Heart right ventricle (tissue), 16 donors: Measurements from ENCODE around the gene TOMM6. TPM values are rescaled to one million over a fixed set of nuclear protein-coding genes. Genes with fewer than 3 reads are reported as not detected.
A peak's percentile ranks its signal among the peaks of the same experiment; 100 is the strongest.

ENCODE experiments used
- ATAC-seq, 8 donors: fragments of 200-7000 bp; cut with Tn5 transposase; one replicate each; pipeline ENCODE4 v1.9.1; 2020; ENCODE audit warnings: mild to moderate bottlenecking in 8 of 8, moderate library complexity in 8 of 8, moderate number of reproducible peaks in 1 of 8
- DNase-seq, 2 donors: peaks; one replicate each; pipeline ENCODE4 v3.0.0-alpha.2; 2020
- H3K27ac ChIP-seq, 10 donors: fragments of 200-600 bp; sonication (generic) in 2 of 10; one replicate each; pipeline versions ENCODE4 v1.5.0 to v1.8.0; 2020 to 2022; ENCODE audit warnings: mild to moderate bottlenecking in 3 of 10
- H3K27me3 ChIP-seq, 7 donors: fragments of 200-600 bp; one replicate each; pipeline ENCODE4 v1.8.0; 2021 to 2022; ENCODE audit warnings: mild to moderate bottlenecking in 2 of 7
- H3K36me3 ChIP-seq, 9 donors: fragments of 200-600 bp; sonication (generic) in 1 of 9; one replicate each; pipeline versions ENCODE4 v1.5.0 to v1.8.0; 2020 to 2022; ENCODE audit warnings: mild to moderate bottlenecking in 2 of 9
- H3K4me1 ChIP-seq, 9 donors: fragments of 200-600 bp; sonication (generic) in 1 of 9; one replicate each; pipeline versions ENCODE4 v1.5.0 to v1.8.0; 2020 to 2022; ENCODE audit warnings: mild to moderate bottlenecking in 4 of 9
- H3K4me3 ChIP-seq, 10 donors: fragments of 200-600 bp; sonication (generic) in 2 of 10; one replicate each; pipeline versions ENCODE4 v1.5.0 to v1.8.0; 2020 to 2022; ENCODE audit warnings: mild to moderate bottlenecking in 7 of 10, moderate library complexity in 2 of 10
- H3K9me3 ChIP-seq, 11 donors: fragments of 200-600 bp in 10 of 11; sonication (generic) in 2 of 11; one replicate each; pipeline versions ENCODE4 v1.5.0 to v1.8.0; 2013 to 2022; ENCODE audit warnings: mild to moderate bottlenecking in 2 of 11, control low read depth in 1 of 11, moderate library complexity in 1 of 11
- WGBS, 2 donors: extraction: QIAGEN DNeasy Blood & Tissue Kit; methylation state at CpG; one replicate each; pipeline ENCODE4 v1.1.7; 2013; ENCODE audit warnings: inconsistent platforms in 1 of 2; 5-methylcytosine and 5-hydroxymethylcytosine counted together
- intact Hi-C, 10 donors: fragments of 100-400 bp; cut with DNase I; formaldehyde crosslinking; loops; one replicate each; pipeline versions ENCODE4 v1.11.1 to v1.14.2; 2022
- long read RNA-seq, 3 donors: library from polyadenylated mRNA; unstranded; transcript quantifications; one replicate each; pipeline ENCODE4 v2.0.0, GENCODE V29; 2020 to 2021
- polyA plus RNA-seq, 2 donors: library from polyadenylated mRNA; stranded (reverse); fragments of 200-250 nt; gene quantifications; one replicate each; pipeline ENCODE4 v1.2.3, GENCODE V29; 2013
- total RNA-seq, 10 donors: library from RNA; stranded (reverse); fragmentation: NEBNext Ultra II Directional in 3 of 10; extraction: Animal tissue kit (Norgen Biotek cat#: 25700) in 3 of 10; gene quantifications; one replicate each; pipeline versions ENCODE4 v1.2.1 to v1.2.4, GENCODE V29; 2021 to 2023
- TF ChIP-seq, protein P1 (sequence below), 9 donors: fragments of 200-600 bp; sonication (generic) in 2 of 9; IDR thresholded peaks; one replicate each; pipeline versions ENCODE4 v1.5.0 to v1.8.0; 2021 to 2022; ENCODE audit warnings: antibody characterized with exemption in 9 of 9, mild to moderate bottlenecking in 5 of 9, moderate library complexity in 1 of 9
- donor health status: Arrhythmogenic right ventricular cardiomyopathy.
- donor health status: ischemic (EF 13 %, LVEDD 7.1; RV severe dilation, severe dysfunction).
- donor health status: healthy with polysubstance abuse.
- donor health status: DM: no; HTN: yes; CAD: no.
- donor health status: DM: no; HTN: no; CAD: no.
- donor health status: ischemic (EF 25% LVEDD 6.9; RV normal size, moderate dysfunction).
- donor health status: ischemic (EF 25% LVEDD 5.7; RV mildly dilated, moderate dysfunction).
- donor health status: healthy.
- donor health status: DM: yes; HTN: yes; CAD: no.
- donor health status: Ischemic cardiomyopathy.
- donor health status: ischemic (EF 35%, LVEDD 5.7; RV mildly dilated, moderate dysfunction).
- donor health status: nonischemic (EF 11% LVEDD 7.7; RV severe dilation, severe dysfunction).
- donor health status: DM: yes; HTN: yes; CAD: no.
- donor health status: PGD.
- donor health status: ischemic (EF 29% LVEDD 5.4; RV normal size, mild dysfunction).
- donor health status: nonischemic (EF 23%, LVEDD 6.1; RV moderate dilation, normal function).

The TOMM6 gene
- total RNA-seq: 100 to 1,000 TPM; 156 to 210 (median 186) TPM
- polyA plus RNA-seq: 100 to 1,000 TPM; 135 to 291 TPM
- long read RNA-seq, donor 1, transcript TOMM6-201 (3 exons, 595 nt): major isoform, 21 of 33 reads
- long read RNA-seq, donor 1, transcript TOMM6-202 (3 exons, 637 nt): minor isoform, 11 of 33 reads
- long read RNA-seq, donor 1, partial matches to known transcripts: 0 of 33 reads
- long read RNA-seq, donor 1, other reads (novel, unspliced or antisense): 1 of 33 reads
- long read RNA-seq, donor 2, transcript TOMM6-202 (3 exons, 637 nt): minor isoform, 10 of 34 reads
- long read RNA-seq, donor 2, transcript TOMM6-201 (3 exons, 595 nt): major isoform, 24 of 34 reads
- long read RNA-seq, donor 2, partial matches to known transcripts: 0 of 34 reads
- long read RNA-seq, donor 2, other reads (novel, unspliced or antisense): 0 of 34 reads
- long read RNA-seq, donor 3, transcript TOMM6-201 (3 exons, 595 nt): major isoform, 6 of 8 reads
- long read RNA-seq, donor 3, partial matches to known transcripts: 0 of 8 reads
- long read RNA-seq, donor 3, other reads (novel, unspliced or antisense): 1 of 8 reads

DNA sequence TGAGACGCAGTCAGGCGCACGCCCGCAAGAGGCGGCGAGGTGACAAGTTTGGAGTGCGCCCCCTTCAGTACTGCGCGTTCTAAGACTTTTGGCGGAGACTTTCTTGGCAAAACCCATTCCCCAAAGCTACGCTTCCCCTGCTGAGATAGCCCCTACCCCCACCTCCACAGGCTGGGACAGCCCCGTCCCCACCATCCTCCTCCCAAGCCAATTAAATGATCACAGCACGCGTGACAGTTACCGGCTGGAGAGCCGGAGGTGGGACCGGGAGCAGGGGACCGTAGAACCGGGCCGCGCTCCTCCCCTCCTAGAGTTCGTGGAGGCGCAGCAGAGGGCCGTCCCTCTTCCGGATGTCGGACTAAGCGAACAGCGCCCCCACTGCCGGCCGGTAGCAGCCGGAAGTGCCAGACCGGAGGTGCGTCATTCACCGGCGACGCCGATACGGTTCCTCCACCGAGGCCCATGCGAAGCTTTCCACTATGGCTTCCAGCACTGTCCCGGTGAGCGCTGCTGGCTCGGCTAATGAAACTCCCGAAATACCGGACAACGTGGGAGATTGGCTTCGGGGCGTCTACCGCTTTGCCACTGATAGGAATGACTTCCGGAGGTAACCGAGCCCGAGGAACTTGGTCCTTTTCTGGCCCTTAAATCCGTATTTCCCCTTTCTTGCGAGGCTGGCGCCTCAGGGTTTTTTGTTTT, at the start of gene TOMM6:
TOMM6 (plus strand) TSS at position 476 of the 699 bp plus-strand sequence; CDS start at position 480, 4 bp downstream.
- Histone ChIP-seq H3K27me3 (no peaks in the 10 kb centered on the region), H3K27ac (peak within 1 kb of the TSS; percentile 82 to 97 (median 94)), H3K4me3 (peak within 1 kb of the TSS; percentile 54 to 96 (median 80)), H3K9me3 (no peaks in the 10 kb centered on the region), H3K36me3 (peaks cover 0 to 60% (median 13%) of the 10 kb centered on the region in 9 donors), H3K4me1 (peaks cover 12 to 70% (median 46%) of the 10 kb centered on the region in 9 donors)
- ATAC-seq (peak; percentile 83 to 95 (median 90)), DNase-seq (peak; percentile 95 to 96)
- TF ChIP-seq, protein P1, sequence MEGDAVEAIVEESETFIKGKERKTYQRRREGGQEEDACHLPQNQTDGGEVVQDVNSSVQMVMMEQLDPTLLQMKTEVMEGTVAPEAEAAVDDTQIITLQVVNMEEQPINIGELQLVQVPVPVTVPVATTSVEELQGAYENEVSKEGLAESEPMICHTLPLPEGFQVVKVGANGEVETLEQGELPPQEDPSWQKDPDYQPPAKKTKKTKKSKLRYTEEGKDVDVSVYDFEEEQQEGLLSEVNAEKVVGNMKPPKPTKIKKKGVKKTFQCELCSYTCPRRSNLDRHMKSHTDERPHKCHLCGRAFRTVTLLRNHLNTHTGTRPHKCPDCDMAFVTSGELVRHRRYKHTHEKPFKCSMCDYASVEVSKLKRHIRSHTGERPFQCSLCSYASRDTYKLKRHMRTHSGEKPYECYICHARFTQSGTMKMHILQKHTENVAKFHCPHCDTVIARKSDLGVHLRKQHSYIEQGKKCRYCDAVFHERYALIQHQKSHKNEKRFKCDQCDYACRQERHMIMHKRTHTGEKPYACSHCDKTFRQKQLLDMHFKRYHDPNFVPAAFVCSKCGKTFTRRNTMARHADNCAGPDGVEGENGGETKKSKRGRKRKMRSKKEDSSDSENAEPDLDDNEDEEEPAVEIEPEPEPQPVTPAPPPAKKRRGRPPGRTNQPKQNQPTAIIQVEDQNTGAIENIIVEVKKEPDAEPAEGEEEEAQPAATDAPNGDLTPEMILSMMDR (IDR thresholded peaks at IDR 0.05): peak; percentile 84 to 94 (median 91)
- 0 to 1% methylated on average over 55 of the region's 55 CpGs for WGBS, 2 donors
- intact Hi-C loops: loop anchor here in 7 of 10 donors (1.0 to 10.0 kb wide), 10 partner anchors 59 to 427 kb away; partner anchors contain the start of genes BYSL (in 7 of the 7), MED20 (in 7 of the 7), CCND3 (in 2 of the 7) and MRPS10 (in 2 of the 7)

DNA sequence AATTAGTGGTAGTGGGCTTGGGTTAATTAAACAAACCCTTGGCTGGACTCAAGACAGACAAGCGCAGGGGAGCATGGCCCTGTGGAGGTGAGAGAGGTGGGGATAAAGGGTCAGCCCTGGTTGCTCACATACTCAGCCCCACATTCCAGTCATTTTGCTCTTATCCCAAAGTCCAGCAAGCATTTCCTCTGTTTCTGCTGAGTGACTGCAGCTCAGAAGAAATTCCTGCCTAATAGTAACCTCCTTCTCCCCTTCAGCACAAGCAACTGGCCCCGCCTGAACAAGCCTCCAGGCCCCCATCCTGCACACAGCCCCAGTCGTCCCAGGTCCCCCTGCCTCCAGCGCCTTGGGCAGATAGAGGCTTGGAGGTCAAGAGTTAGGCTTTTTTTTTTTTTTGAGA, 48.5 kb upstream of the TOMM6 start:
- no peak for DNase-seq
- no peak overlapping the region for H3K4me3 ChIP-seq
- no peaks in the 10 kb centered on the region for H3K9me3 ChIP-seq
- TF ChIP-seq, protein P1 (IDR thresholded peaks at IDR 0.05): no peak
- H3K36me3 ChIP-seq: no peaks in the 10 kb centered on the region
- no peak overlapping the region for H3K27ac ChIP-seq
- no peaks in the 10 kb centered on the region for H3K27me3 ChIP-seq
- H3K4me1 ChIP-seq: peaks cover 0 to 9% (median 6%) of the 10 kb centered on the region in 9 donors
- intact Hi-C loops: loop anchor here in 4 of 10 donors (5.0 kb wide), 2 partner anchors 38 to 43 kb away; partner anchors contain the start of genes FRS3 (in 3 of the 4) and PRICKLE4 (in 1 of the 4)
- ATAC-seq: no peak
- WGBS, 2 donors: 66 to 75% methylated on average over 4 of the region's 4 CpGs

DNA sequence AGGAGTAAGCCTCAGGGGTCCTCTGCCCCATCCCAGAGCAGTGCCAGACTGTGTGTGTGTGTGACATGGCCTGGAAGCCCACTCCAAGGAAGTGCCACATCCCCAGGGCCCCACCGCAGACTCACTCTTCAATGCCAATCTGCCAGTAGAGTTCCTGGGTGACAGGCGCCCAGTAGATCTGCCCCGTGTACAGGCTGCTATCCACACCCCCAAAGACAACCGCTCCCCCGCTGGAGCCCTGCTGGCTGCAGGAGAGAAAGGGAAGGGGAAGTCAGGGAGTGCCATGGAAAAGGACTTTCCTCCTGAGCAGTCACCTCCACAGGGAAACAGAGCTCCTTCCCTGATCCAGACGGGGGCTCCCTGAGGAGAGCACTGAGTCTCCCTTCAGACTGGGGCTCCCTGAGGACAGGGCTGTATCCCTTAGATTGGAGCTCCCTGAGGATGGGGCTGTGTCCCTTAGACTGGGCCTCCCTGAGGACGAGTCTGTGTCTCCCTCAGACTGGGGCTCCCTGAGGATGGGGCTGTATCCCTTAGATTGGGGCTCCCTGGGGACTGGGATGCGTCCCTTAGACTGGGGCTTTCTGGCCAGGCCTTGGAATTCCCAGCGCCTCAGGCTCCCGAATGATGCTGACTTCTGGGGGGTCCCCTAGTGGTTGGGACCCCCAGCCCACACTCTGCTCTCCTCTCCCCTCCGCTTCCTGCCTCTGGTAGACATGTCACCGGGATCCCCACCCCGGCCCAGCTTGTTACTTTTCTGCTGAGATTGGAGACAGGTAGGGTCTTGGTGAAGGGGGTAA, 46.9 kb upstream of the TOMM6 start:
- Histone ChIP-seq H3K4me3 (no peak overlapping the region), H3K27ac (no peak overlapping the region), H3K9me3 (no peaks in the 10 kb centered on the region), H3K27me3 (no peaks in the 10 kb centered on the region), H3K4me1 (peaks cover 0 to 8% (median 5%) of the 10 kb centered on the region in 9 donors), H3K36me3 (no peaks in the 10 kb centered on the region)
- DNase-seq (no peak), ATAC-seq (no peak)
- 83 to 86% methylated on average over 13 of the region's 13 CpGs for WGBS, 2 donors
- TF ChIP-seq, protein P1 (IDR thresholded peaks at IDR 0.05): no peak
- intact Hi-C loops: no loop called here
